Measurements from ENCODE around the gene DCDC2. TPM values are rescaled to one million over a fixed set of nuclear protein-coding genes. Genes with fewer than 3 reads are reported as not detected.

The DCDC2 gene
- total RNA-seq, 1 experiment from 2014 or later = 1.8 TPM

GRCh38 chr6:24306038-24306437 is 51.8 kb downstream of the DCDC2 start:
- ATAC-seq = no peak
- Mint-ChIP-seq H3K27ac (no peak overlapping the region), H3K27me3 (ENCODE audit: low read depth) (no peaks in the 10 kb centered on the region; the same call in 1 of the 2 replicates), H3K4me3 (no peak overlapping the region), H3K4me1 (peaks cover 22% of the 10 kb centered on the region), H3K36me3 (peaks cover 11% of the 10 kb centered on the region), H3K9me3 (peaks cover 13% of the 10 kb centered on the region)
- no peak for DNase-seq (ENCODE audit: low spot score)
- TF ChIP-seq MXD4 (CRISPR knock-in tag; IDR thresholded peaks at IDR 0.05; ENCODE audit: borderline replicate concordance) (no peak), FOXP1 (CRISPR knock-in tag; IDR thresholded peaks at IDR 0.05; ENCODE audit: borderline replicate concordance) (no peak), PRRX2 (CRISPR knock-in tag; IDR thresholded peaks at IDR 0.05) (no peak), ATF1 (CRISPR knock-in tag; IDR thresholded peaks at IDR 0.05) (no peak), HMGA2 (CRISPR knock-in tag; IDR thresholded peaks at IDR 0.05) (no peak), ESRRA (CRISPR knock-in tag; IDR thresholded peaks at IDR 0.05; ENCODE audit: borderline replicate concordance) (no peak), ZNF232 (CRISPR knock-in tag; IDR thresholded peaks at IDR 0.05) (no peak), MLX (CRISPR knock-in tag; IDR thresholded peaks at IDR 0.05) (no peak)
- TF ChIP-seq, protein P1, sequence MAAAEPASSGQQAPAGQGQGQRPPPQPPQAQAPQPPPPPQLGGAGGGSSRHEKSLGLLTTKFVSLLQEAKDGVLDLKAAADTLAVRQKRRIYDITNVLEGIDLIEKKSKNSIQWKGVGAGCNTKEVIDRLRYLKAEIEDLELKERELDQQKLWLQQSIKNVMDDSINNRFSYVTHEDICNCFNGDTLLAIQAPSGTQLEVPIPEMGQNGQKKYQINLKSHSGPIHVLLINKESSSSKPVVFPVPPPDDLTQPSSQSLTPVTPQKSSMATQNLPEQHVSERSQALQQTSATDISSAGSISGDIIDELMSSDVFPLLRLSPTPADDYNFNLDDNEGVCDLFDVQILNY (CRISPR knock-in tag; IDR thresholded peaks at IDR 0.05) = no peak
- TF ChIP-seq, protein P2, sequence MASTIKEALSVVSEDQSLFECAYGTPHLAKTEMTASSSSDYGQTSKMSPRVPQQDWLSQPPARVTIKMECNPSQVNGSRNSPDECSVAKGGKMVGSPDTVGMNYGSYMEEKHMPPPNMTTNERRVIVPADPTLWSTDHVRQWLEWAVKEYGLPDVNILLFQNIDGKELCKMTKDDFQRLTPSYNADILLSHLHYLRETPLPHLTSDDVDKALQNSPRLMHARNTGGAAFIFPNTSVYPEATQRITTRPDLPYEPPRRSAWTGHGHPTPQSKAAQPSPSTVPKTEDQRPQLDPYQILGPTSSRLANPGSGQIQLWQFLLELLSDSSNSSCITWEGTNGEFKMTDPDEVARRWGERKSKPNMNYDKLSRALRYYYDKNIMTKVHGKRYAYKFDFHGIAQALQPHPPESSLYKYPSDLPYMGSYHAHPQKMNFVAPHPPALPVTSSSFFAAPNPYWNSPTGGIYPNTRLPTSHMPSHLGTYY (CRISPR knock-in tag; IDR thresholded peaks at IDR 0.05) = no peak
- ChIA-PET POLR2A (no interaction called here), CTCF (no interaction called here)

DNA sequence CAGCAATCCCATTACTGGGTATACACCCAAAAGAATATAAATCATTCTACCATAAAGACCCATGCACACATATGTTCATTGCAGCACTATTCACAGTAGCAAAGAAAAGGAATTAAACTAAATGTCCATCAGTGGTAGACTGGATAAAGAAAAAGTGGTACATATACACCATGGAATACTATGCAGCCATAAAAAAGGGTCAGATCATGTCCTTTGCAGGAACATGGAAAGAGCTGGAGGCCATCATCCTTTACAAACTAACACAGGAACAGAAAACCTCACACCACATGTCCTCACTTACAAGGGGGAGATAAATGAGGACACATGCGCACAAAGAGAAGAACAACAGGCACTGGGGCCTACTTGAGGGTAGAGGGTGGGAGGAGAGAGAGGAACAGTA is 60.9 kb downstream of the DCDC2 start:
- Mint-ChIP-seq H3K4me3 (no peak overlapping the region), H3K4me1 (0 out of 2 replicates have a peak, but pooled peaks cover 3% of the 10 kb centered on the region), H3K27ac (no peak overlapping the region), H3K9me3 (peaks cover 28% of the 10 kb centered on the region), H3K27me3 (ENCODE audit: low read depth) (no peaks in the 10 kb centered on the region; the same call in 1 of the 2 replicates), H3K36me3 (peaks cover 17% of the 10 kb centered on the region)
- DNase-seq (ENCODE audit: low spot score) (no peak), ATAC-seq (no peak)
- ChIA-PET CTCF (no interaction called here), POLR2A (no interaction called here)
- TF ChIP-seq SMAD3 (CRISPR knock-in tag; IDR thresholded peaks at IDR 0.05; ENCODE audit: borderline replicate concordance) (no peak), SMAD4 (CRISPR knock-in tag; IDR thresholded peaks at IDR 0.05) (no peak), ZBTB21 (CRISPR knock-in tag; IDR thresholded peaks at IDR 0.05; ENCODE audit: borderline replicate concordance) (no peak), AFF4 (CRISPR knock-in tag; IDR thresholded peaks at IDR 0.05; ENCODE audit: borderline replicate concordance) (no peak), ZNF423 (CRISPR knock-in tag; IDR thresholded peaks at IDR 0.05) (no peak), GABPB1 (CRISPR knock-in tag; IDR thresholded peaks at IDR 0.05) (no peak), JAZF1 (CRISPR knock-in tag; IDR thresholded peaks at IDR 0.05) (no peak), RELA (CRISPR knock-in tag; IDR thresholded peaks at IDR 0.05; ENCODE audit: borderline replicate concordance) (no peak), ZMAT4 (CRISPR knock-in tag; IDR thresholded peaks at IDR 0.05) (no peak), GRHL2 (CRISPR knock-in tag; IDR thresholded peaks at IDR 0.05; ENCODE audit: insufficient replicate concordance, severe bottlenecking) (no peak), MLX (CRISPR knock-in tag; IDR thresholded peaks at IDR 0.05) (no peak), NFYB (CRISPR knock-in tag; conservative IDR thresholded peaks at IDR 0.05; ENCODE audit: low read depth) (no peak), ZBTB43 (CRISPR knock-in tag; IDR thresholded peaks at IDR 0.05) (no peak), TEAD4 (CRISPR knock-in tag; IDR thresholded peaks at IDR 0.05) (no peak)
- TF ChIP-seq, protein P3, sequence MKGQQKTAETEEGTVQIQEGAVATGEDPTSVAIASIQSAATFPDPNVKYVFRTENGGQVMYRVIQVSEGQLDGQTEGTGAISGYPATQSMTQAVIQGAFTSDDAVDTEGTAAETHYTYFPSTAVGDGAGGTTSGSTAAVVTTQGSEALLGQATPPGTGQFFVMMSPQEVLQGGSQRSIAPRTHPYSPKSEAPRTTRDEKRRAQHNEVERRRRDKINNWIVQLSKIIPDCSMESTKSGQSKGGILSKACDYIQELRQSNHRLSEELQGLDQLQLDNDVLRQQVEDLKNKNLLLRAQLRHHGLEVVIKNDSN (CRISPR knock-in tag; IDR thresholded peaks at IDR 0.05) = no peak
- TF ChIP-seq, protein P4, sequence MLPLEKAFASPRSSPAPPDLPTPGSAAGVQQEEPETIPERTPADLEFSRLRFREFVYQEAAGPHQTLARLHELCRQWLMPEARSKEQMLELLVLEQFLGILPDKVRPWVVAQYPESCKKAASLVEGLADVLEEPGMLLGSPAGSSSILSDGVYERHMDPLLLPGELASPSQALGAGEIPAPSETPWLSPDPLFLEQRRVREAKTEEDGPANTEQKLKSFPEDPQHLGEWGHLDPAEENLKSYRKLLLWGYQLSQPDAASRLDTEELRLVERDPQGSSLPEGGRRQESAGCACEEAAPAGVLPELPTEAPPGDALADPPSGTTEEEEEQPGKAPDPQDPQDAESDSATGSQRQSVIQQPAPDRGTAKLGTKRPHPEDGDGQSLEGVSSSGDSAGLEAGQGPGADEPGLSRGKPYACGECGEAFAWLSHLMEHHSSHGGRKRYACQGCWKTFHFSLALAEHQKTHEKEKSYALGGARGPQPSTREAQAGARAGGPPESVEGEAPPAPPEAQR (CRISPR knock-in tag; IDR thresholded peaks at IDR 0.05) = no peak
